ENCODE results near the gene WDR33. TPM values are rescaled to one million over a fixed set of nuclear protein-coding genes. Genes with fewer than 3 reads are reported as not detected.

WDR33 gene
- total RNA-seq, 2 donors from 2014 or later, result 34.9 to 55.6 TPM

GRCh38 chr2:127733113-127733815, 77.7 kb downstream of the WDR33 start:
- Histone ChIP-seq H3K36me3 (no peaks in the 10 kb centered on the region), H3K27me3 (replicated peaks; ENCODE audit: insufficient read depth) (no peaks in the 10 kb centered on the region), H3K9me3 (no peaks in the 10 kb centered on the region), H3K27ac (peak overlapping the region in 1 of 2 donors; percentile 27), H3K4me1 (ENCODE audit: control insufficient read depth in 1 of 2, low read depth in 2 of 2) (peaks cover 13 to 16% of the 10 kb centered on the region in 2 donors), H3K4me3 (peak overlapping the region; percentile 62)
- ATAC-seq (ENCODE audit: insufficient number of reproducible peaks, low FRiP score, low read depth), result no peak
- no peak for DNase-seq (ENCODE audit: low spot score)
- no peak for TF ChIP-seq CTCF (IDR thresholded peaks at IDR 0.05)

- Histone ChIP-seq H3K4me3 (no peak overlapping the region), H3K27ac (no peak overlapping the region), H3K27me3 (replicated peaks; ENCODE audit: insufficient read depth) (no peaks in the 10 kb centered on the region), H3K4me1 (ENCODE audit: control insufficient read depth in 1 of 2, low read depth in 2 of 2) (no peaks in the 10 kb centered on the region), H3K36me3 (peaks cover 9% of the 10 kb centered on the region), H3K9me3 (no peaks in the 10 kb centered on the region)
- ATAC-seq (ENCODE audit: insufficient number of reproducible peaks, low FRiP score, low read depth) (no peak), DNase-seq (ENCODE audit: low spot score) (no peak)
- no peak for TF ChIP-seq CTCF (IDR thresholded peaks at IDR 0.05)
These were observed 84.7 kb downstream of the WDR33 start for GRCh38 chr2:127726158-127726880.

- Histone ChIP-seq H3K27me3 (replicated peaks; ENCODE audit: insufficient read depth) (no peaks in the 10 kb centered on the region), H3K36me3 (peaks cover 36% of the 10 kb centered on the region), H3K4me3 (no peak overlapping the region), H3K9me3 (no peaks in the 10 kb centered on the region), H3K4me1 (ENCODE audit: control insufficient read depth in 1 of 2, low read depth in 2 of 2) (no peaks in the 10 kb centered on the region), H3K27ac (no peak overlapping the region)
- no peak for ATAC-seq (ENCODE audit: insufficient number of reproducible peaks, low FRiP score, low read depth)
- DNase-seq (ENCODE audit: low spot score), result no peak
- no peak for TF ChIP-seq CTCF (IDR thresholded peaks at IDR 0.05)
These were observed 88.2 kb downstream of the WDR33 start for GRCh38 chr2:127722807-127723206.

- H3K4me1 ChIP-seq (ENCODE audit: control insufficient read depth in 1 of 2, low read depth in 2 of 2), result no peaks in the 10 kb centered on the region
- ATAC-seq (ENCODE audit: insufficient number of reproducible peaks, low FRiP score, low read depth), result no peak
- H3K9me3 ChIP-seq, result no peaks in the 10 kb centered on the region
- no peaks in the 10 kb centered on the region for H3K27me3 ChIP-seq (replicated peaks; ENCODE audit: insufficient read depth)
- peaks cover 36% of the 10 kb centered on the region for H3K36me3 ChIP-seq
- H3K4me3 ChIP-seq, result no peak overlapping the region
- no peak for DNase-seq (ENCODE audit: low spot score)
- TF ChIP-seq CTCF (IDR thresholded peaks at IDR 0.05), result no peak
- H3K27ac ChIP-seq, result no peak overlapping the region
These were observed 89.0 kb downstream of the WDR33 start for GRCh38 chr2:127721978-127722355.

- Histone ChIP-seq H3K36me3 (peaks cover 36% of the 10 kb centered on the region), H3K4me1 (ENCODE audit: control insufficient read depth in 1 of 2, low read depth in 2 of 2) (no peaks in the 10 kb centered on the region), H3K9me3 (no peaks in the 10 kb centered on the region), H3K27ac (no peak overlapping the region), H3K27me3 (replicated peaks; ENCODE audit: insufficient read depth) (no peaks in the 10 kb centered on the region), H3K4me3 (no peak overlapping the region)
- no peak for TF ChIP-seq CTCF (IDR thresholded peaks at IDR 0.05)
- no peak for ATAC-seq (ENCODE audit: insufficient number of reproducible peaks, low FRiP score, low read depth)
- no peak for DNase-seq (ENCODE audit: low spot score)
These were observed 89.5 kb downstream of the WDR33 start for GRCh38 chr2:127721311-127721977.
